AG04450 (cell line): Measurements from ENCODE around the gene TSPEAR. TPM values are rescaled to one million over a fixed set of nuclear protein-coding genes. Genes with fewer than 3 reads are reported as not detected.

Source experiments
- CTCF ChIA-PET: fragments of 300-600, 350-600 bp; formaldehyde crosslinking; extraction: SDS; loops from one replicate; lab custom pipeline; 2022; ENCODE audit warnings: antibody characterized with exemption, inconsistent platforms; lab: Charles Lee
- POLR2A ChIA-PET: fragments of 350-600 bp; formaldehyde crosslinking; extraction: SDS; loops from one replicate; lab custom pipeline; 2021; ENCODE audit warnings: antibody characterized with exemption, inconsistent platforms; lab: Yijun Ruan, JAX
- DNase-seq: peaks from one replicate; pipeline ENCODE4 v3.0.0-alpha.2; 2011; ENCODE audit warnings: low read depth, low spot score
- H3K27ac ChIP-seq: one replicate; pipeline ENCODE4 v1.5.1; 2012; ENCODE audit warnings: low read depth, low read length, control low read depth
- H3K27me3 ChIP-seq: one replicate; pipeline ENCODE4 v1.6.0; 2012; ENCODE audit warnings: low read length; ENCODE audit not compliant: control insufficient read depth, insufficient read depth
- H3K4me3 ChIP-seq: 2 replicates; pipeline ENCODE4 v1.5.1; 2011; ENCODE audit warnings: mild to moderate bottlenecking, low read depth, low read length, control low read depth
- H3K9me3 ChIP-seq: 2 replicates; pipeline ENCODE4 v1.5.1; 2012; ENCODE audit warnings: low read length; ENCODE audit not compliant: control insufficient read depth, insufficient read depth
- polyA plus RNA-seq: library from polyadenylated mRNA; depleted of rRNA; stranded (reverse); fragments of >200 nt; gene quantifications from 2 replicates; pipeline ENCODE4 v1.2.3, GENCODE V29; 2011
- TF ChIP-seq, protein P1 (sequence below): IDR thresholded peaks from 2 replicates; pipeline ENCODE4 v1.5.1; 2011; ENCODE audit warnings: low read depth, low read length, control low read depth, inconsistent platforms

The TSPEAR gene
- polyA plus RNA-seq, 1 experiment: not detected

DNA sequence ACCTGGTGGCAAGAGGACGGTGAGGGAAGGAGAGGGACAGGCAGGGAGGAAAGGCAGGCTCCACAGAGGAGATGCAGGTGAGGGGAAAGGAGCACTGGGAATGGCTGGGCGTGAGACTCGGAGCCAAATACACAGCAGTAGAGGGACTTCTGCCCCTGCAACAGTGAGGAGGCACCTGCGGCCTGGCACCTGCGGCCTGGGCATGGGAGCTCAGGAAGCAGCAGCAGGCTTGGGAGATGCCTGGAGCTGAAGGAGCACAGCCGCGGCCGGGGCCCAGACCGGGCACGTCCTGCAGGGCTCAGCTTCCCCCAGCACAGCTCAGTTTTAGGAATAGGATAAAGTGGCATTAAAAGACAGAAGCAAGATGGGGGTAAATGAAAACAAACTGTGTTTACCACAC lies 20.9 kb upstream of the TSPEAR start:
- no peak for DNase-seq
- H3K9me3 ChIP-seq: peaks cover 24% of the 10 kb centered on the region
- no peak overlapping the region for H3K4me3 ChIP-seq
- TF ChIP-seq, protein P1, sequence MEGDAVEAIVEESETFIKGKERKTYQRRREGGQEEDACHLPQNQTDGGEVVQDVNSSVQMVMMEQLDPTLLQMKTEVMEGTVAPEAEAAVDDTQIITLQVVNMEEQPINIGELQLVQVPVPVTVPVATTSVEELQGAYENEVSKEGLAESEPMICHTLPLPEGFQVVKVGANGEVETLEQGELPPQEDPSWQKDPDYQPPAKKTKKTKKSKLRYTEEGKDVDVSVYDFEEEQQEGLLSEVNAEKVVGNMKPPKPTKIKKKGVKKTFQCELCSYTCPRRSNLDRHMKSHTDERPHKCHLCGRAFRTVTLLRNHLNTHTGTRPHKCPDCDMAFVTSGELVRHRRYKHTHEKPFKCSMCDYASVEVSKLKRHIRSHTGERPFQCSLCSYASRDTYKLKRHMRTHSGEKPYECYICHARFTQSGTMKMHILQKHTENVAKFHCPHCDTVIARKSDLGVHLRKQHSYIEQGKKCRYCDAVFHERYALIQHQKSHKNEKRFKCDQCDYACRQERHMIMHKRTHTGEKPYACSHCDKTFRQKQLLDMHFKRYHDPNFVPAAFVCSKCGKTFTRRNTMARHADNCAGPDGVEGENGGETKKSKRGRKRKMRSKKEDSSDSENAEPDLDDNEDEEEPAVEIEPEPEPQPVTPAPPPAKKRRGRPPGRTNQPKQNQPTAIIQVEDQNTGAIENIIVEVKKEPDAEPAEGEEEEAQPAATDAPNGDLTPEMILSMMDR: no peak
- POLR2A ChIA-PET: no interaction called here
- H3K27ac ChIP-seq: no peak overlapping the region
- H3K27me3 ChIP-seq: peaks cover 16% of the 10 kb centered on the region
- CTCF ChIA-PET: no interaction called here

DNA sequence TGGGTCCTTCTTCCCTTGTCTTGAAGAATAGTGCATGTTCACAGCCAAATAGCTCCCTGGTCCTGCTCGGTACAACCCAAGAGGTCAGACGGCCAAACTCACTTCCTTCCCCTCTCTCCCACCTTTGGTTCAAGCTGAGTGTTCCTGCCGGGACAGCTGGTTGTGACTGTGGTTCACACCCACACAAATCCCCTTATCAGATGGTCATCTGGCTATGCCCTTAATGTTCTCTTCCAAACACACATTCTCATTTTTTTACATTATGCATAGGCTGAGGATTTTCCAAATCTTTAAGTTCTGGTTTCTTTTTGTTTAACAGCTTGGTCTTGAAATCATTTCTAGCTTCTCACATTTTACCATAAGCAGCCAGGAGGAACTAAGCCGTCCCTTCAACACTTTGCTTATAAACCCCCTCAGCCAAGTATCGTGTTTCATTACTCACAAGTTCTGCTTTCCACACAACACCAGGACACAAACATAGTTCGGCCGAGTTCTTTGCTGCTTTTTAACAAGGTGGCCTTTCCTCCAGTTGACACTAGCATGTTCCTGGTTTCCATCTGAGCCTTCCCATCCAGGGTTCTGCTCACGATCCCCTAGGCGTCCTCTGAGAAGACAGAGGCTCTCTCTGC lies 19.7 kb upstream of the TSPEAR start:
- Histone ChIP-seq H3K27me3 (peaks cover 18% of the 10 kb centered on the region), H3K4me3 (no peak overlapping the region), H3K9me3 (peaks cover 13% of the 10 kb centered on the region; the same call in 1 of the 2 replicates), H3K27ac (no peak overlapping the region)
- POLR2A ChIA-PET: no interaction called here
- CTCF ChIA-PET: no interaction called here
- TF ChIP-seq, protein P1: no peak
- DNase-seq: no peak

DNA sequence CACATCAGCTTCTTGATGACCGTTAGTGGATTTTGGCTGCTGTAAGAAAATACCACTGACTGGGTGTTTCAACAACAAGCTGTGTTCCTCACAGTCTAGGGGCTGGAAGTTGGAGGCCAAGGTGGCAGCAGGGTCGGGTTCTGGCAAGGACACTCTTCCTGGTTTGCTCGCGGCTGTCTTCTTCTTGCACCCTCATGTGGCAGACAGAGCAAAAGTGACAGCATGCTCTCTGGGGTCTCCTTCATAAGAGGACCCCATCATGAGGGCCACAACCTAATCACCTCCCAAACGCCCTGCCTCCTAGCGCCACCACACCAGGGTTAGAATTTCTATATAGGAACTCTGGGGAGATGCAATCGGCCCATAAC lies 18.6 kb upstream of the TSPEAR start:
- CTCF ChIA-PET: no interaction called here
- H3K4me3 ChIP-seq: no peak overlapping the region
- H3K27me3 ChIP-seq: peaks cover 22% of the 10 kb centered on the region
- TF ChIP-seq, protein P1: no peak
- peaks cover 4% of the 10 kb centered on the region; the same call in 1 of the 2 replicates for H3K9me3 ChIP-seq
- POLR2A ChIA-PET: no interaction called here
- H3K27ac ChIP-seq: no peak overlapping the region
- DNase-seq: no peak

DNA sequence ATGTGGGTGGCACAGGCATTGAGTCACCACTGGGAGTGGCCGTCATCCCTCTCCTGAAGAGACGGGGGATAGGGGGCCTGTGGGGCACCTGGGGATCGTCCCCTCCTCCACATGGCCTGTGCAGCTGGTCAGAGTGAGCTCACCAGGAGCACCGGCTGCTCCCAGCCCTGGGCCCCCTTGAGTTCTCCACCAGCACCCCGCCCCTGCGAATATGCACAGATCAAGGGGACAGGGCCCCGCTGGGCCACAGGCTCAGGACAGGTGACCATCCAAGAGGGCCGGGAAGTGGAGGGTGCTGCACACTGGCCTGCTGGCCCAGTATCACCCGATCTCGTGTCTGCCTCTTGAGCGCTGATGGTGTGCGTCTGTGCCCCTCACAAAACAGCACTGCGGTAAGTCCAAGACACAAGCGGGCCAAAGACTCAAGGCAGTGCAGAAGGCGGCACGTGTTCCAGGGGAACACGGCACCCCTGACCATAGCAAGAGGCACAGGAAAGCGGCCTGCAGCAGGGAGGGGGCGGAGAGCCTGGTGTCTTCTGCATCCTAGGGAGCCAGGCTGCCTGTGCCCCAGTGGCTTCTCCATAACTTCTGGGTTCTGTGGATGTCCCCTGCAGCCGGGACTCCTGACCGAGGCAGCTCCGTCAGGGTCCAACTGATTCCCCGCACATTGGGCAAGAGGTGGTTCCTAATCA lies 18.1 kb upstream of the TSPEAR start:
- TF ChIP-seq, protein P1: no peak
- Histone ChIP-seq H3K27me3 (peaks cover 22% of the 10 kb centered on the region), H3K27ac (no peak overlapping the region), H3K4me3 (no peak overlapping the region), H3K9me3 (no peaks in the 10 kb centered on the region; the same call in 1 of the 2 replicates)
- CTCF ChIA-PET: no interaction called here
- POLR2A ChIA-PET: no interaction called here
- DNase-seq: no peak

DNA sequence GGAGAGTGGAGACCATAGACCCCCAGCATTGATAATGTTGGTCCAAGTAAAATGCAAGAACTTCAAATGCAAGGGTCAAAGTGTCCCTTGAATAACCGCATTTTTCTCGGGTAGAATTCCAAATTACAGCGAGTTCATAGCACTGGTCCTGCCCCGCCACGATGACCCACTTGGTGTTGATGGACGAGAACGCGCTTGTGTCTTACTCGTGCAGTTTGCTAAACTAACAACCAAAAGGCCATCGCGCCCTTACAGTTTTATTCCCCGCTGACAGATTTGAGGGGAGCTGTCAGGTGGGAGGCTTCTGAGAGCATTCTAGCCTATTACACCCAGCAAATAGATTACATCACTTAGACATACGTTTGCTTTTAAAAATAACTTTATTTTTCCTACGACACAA lies 17.3 kb upstream of the TSPEAR start:
- no peak overlapping the region for H3K4me3 ChIP-seq

More for the DNA sequence above, 17.3 kb upstream of the TSPEAR start:
- TF ChIP-seq, protein P1: no peak
- DNase-seq: no peak
- H3K9me3 ChIP-seq: no peaks in the 10 kb centered on the region; the same call in 1 of the 2 replicates
- peaks cover 27% of the 10 kb centered on the region for H3K27me3 ChIP-seq
- no peak overlapping the region for H3K27ac ChIP-seq
- ChIA-PET CTCF (no interaction called here), POLR2A (no interaction called here)
